Muscle layer of duodenum (tissue), 2 donors: ENCODE results near the gene SPIB.
"Not testable (repeated sequence)": the region's sequence is repeated elsewhere in the genome, so short reads cannot be mapped to it uniquely, and the experiment has no call there.

Experiments
- H3K27ac ChIP-seq: one replicate; pipeline ENCODE4 v1.7.0; 2013; ENCODE audit warnings: mild to moderate bottlenecking, low read length
- H3K27me3 ChIP-seq: one replicate; pipeline ENCODE4 v1.7.0; 2013; ENCODE audit warnings: low read depth, mild to moderate bottlenecking, control low read depth, low read length
- H3K36me3 ChIP-seq, 2 donors: one replicate each; pipeline ENCODE4 v1.7.0; 2013; ENCODE audit warnings: low read length in 2 of 2, control low read depth in 1 of 2, mild to moderate bottlenecking in 1 of 2; ENCODE audit not compliant: insufficient read depth in 2 of 2, control insufficient read depth in 1 of 2
- H3K4me1 ChIP-seq, 2 donors: one replicate each; pipeline ENCODE4 v1.7.0; 2013; ENCODE audit warnings: low read length in 2 of 2, mild to moderate bottlenecking in 2 of 2, control low read depth in 1 of 2, moderate library complexity in 1 of 2; ENCODE audit not compliant: insufficient read depth in 2 of 2, control insufficient read depth in 1 of 2
- H3K4me3 ChIP-seq, 2 donors: one replicate each; pipeline ENCODE4 v1.7.0; 2013; ENCODE audit warnings: low read length in 2 of 2, low read depth in 1 of 2, mild to moderate bottlenecking in 1 of 2
- H3K9me3 ChIP-seq, 2 donors: one replicate each; pipeline ENCODE4 v1.7.0; 2013; ENCODE audit warnings: low read length in 2 of 2, control low read depth in 1 of 2, mild to moderate bottlenecking in 1 of 2; ENCODE audit not compliant: control insufficient read depth in 1 of 2
- donor health status: healthy.

SPIB gene

DNA sequence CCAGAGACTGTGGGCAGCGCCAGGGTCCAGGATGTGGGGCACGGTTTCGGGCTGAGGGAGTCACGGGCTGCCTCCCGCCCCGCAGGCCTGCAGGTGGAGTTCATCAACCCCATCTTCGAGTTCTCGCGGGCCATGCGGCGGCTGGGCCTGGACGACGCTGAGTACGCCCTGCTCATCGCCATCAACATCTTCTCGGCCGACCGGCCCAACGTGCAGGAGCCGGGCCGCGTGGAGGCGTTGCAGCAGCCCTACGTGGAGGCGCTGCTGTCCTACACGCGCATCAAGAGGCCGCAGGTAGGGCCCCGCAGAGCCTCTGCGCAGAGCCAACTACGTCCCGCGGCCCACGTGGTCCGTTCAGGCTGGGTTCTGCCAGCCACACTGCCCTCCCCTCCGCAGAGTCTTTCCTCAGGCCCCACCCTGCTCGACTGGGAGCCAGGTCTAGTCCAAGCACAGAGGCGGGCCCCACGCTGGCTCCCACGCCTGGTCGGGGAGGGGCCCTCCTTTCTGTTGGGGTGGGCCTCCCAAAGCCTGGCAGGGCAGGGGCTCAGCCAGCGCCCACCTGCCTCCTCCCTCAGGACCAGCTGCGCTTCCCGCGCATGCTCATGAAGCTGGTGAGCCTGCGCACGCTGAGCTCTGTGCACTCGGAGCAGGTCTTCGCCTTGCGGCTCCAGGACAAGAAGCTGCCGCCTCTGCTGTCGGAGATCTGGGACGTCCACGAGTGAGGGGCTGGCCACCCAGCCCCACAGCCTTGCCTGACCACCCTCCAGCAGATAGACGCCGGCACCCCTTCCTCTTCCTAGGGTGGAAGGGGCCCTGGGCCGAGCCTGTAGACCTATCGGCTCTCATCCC lies 36.6 kb upstream of the SPIB start:
- H3K27me3 ChIP-seq, result no peaks in the 10 kb centered on the region
- H3K4me3 ChIP-seq, result no peak overlapping the region
- peaks cover 4 to 27% of the 10 kb centered on the region in 2 donors for H3K4me1 ChIP-seq
- H3K27ac ChIP-seq, result no peak overlapping the region
- H3K9me3 ChIP-seq, result no peaks in the 10 kb centered on the region
- H3K36me3 ChIP-seq, result peaks cover 40 to 54% of the 10 kb centered on the region in 2 donors

DNA sequence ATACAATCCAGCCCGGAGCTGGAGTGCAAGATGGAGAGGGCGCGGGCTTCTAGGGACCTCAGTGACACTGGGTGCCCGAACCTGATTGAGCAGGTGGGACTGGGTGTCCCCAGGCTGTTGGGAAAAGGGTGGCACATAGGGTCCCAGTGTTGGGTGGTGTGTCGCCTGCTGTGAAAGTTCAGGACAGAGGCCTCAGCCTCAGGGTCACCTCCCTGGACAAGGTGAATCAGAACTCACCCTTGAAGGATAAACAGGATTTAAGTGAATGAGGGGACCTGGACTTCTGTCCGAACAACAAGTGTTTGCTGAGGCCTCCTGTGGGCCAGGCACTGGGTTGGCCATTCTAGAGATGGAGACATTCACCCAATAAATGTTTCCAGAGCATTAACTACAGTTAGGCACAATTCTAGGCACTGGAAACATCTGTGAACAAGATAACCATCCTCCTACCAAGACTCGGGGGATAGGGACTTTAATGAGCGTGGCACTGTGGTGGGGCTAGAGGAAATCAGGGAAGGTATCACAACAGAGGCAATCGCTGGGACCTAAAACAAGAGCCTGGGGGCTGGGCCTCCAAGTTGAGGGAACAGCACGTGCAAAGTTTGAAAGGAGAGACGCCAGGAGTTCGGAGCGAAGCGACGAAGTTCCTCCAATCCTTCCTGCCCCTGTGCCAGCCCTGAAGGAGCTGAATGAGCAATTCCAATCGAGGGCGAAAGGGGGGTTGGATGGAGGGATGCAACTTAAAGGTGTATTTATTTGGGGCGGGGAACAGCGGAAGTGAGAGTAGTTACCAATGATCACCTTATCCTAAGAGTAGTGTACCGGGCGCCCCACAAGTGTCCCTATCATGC lies 35.5 kb upstream of the SPIB start:
- Histone ChIP-seq H3K27me3 (no peaks in the 10 kb centered on the region), H3K4me1 (peaks cover 4 to 22% of the 10 kb centered on the region in 2 donors), H3K4me3 (peak overlapping the region; percentile 14 to 83), H3K36me3 (peaks cover 34 to 45% of the 10 kb centered on the region in 2 donors), H3K27ac (peak overlapping the region; percentile 67), H3K9me3 (no peaks in the 10 kb centered on the region)

DNA sequence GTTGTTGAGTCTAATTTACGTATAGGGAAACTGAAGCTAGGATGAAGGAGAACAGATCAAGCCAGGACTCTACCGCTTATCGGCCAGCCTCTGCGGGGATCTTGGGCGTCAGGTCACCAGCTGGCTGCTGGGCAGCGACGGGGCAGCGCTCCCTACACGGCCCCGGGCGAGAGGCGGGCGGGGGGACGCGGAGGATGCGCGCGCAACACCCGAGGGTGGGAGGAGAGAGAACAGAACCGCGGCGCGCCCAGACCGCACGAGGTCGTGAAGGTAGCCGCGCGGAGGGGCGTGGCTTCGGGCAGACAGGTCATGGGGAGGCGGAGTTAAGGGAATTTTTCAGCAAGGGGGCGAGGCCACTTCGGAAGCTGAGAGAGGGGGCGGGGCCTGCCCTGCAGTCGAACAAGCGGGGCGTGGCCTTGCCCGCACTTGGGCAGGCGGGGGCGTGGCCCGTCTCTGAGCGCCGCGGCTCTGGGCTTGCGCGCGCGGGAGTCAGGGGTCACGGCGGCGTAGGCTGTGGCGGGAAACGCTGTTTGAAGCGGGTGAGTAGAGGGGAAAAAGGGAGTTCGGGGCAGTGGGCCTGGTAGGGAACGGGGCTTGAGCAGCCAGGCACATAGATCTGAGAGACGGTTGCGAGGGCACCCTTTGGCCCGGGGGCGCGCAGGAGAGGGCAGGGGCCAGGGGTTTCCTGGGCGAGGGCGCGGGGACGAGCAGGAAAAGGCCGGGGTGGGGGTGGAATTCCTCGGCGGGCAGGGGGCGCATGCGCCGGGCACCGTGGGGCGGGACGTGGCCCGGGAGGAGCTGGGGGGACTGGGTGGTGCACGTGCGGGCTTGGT lies 34.7 kb upstream of the SPIB start, which contains the start of gene POLD1:
POLD1 (plus strand) TSS at position 496 of the 833 bp plus-strand sequence. CDS start 14,505 bp downstream, outside the sequence.
- Histone ChIP-seq H3K27ac (peak within 1 kb of the TSS; percentile 79), H3K36me3 (peaks cover 26 to 36% of the 10 kb centered on the region in 2 donors), H3K4me3 (peak within 1 kb of the TSS; percentile 78 to 83), H3K27me3 (no peaks in the 10 kb centered on the region), H3K4me1 (peaks cover 4 to 22% of the 10 kb centered on the region in 2 donors), H3K9me3 (no peaks in the 10 kb centered on the region)

- Histone ChIP-seq H3K4me3 (peak overlapping the region; percentile 78 to 83), H3K36me3 (peaks cover 18 to 28% of the 10 kb centered on the region in 2 donors), H3K4me1 (peaks cover 4 to 21% of the 10 kb centered on the region in 2 donors), H3K27ac (peak overlapping the region; percentile 79), H3K27me3 (no peaks in the 10 kb centered on the region), H3K9me3 (no peaks in the 10 kb centered on the region)
These were observed 33.8 kb upstream of the SPIB start for GRCh38 chr19:50384685-50385535.

DNA sequence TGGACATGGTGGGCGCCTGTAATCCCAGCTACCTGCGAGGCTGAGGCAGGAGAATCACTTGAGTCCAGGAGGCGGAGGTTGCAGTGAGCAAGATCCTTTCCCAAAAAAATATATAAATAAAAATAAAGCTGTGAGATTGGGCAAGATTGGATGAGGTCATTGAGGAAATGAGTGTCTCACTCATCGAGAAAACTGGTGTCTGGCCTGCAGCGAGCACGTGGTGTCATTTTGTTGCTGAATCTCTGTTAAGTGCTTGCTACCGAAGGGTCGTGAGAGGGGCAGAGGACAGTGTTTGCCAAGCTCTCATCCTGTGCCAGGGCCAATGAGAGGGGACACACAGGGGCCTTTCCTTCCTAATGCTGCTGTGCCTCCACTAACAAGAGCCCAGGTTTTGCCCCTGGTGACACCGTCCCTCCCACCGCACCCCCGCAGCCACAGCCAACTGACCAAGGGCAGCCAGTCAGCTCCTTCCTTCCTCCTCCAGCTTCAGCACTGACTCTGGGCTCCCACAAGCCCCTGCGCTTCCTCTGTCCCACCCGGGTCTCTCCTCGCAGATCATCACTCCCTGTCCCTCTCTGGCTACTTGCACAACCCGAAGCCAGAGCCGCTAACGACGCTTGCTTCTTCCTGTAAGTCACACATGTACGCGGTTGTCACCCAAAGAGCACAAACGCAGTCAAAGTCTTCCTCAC lies 31.4 kb upstream of the SPIB start:
- Histone ChIP-seq H3K4me3 (no peak overlapping the region), H3K4me1 (peaks cover 4 to 10% of the 10 kb centered on the region in 2 donors), H3K27me3 (no peaks in the 10 kb centered on the region), H3K27ac (no peak overlapping the region), H3K36me3 (peaks cover 4 to 5% of the 10 kb centered on the region in 2 donors), H3K9me3 (no peaks in the 10 kb centered on the region)

DNA sequence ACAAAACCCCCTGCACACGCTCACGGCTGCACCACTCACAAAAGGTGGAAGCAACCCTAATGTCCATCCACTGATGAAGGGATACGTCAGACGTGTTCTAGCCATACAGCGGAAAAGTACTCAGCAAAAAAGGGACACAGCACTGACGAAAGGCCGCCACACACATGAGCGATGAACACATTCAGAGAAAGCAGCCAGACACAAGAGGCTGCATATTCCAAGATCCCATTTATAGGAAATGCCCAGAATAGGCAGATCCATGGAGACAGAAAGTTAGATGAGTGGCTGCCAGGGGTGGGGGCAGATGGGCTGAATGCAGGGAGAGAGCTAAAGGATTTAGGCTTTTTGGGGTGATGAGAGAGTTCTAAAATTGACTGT lies 30.9 kb upstream of the SPIB start:
- Histone ChIP-seq H3K36me3 (peaks cover 0 to 3% of the 10 kb centered on the region in 2 donors), H3K27me3 (no peaks in the 10 kb centered on the region), H3K9me3 (no peaks in the 10 kb centered on the region), H3K4me3 (no peak overlapping the region), H3K27ac (no peak overlapping the region), H3K4me1 (peaks cover 4 to 10% of the 10 kb centered on the region in 2 donors)

DNA sequence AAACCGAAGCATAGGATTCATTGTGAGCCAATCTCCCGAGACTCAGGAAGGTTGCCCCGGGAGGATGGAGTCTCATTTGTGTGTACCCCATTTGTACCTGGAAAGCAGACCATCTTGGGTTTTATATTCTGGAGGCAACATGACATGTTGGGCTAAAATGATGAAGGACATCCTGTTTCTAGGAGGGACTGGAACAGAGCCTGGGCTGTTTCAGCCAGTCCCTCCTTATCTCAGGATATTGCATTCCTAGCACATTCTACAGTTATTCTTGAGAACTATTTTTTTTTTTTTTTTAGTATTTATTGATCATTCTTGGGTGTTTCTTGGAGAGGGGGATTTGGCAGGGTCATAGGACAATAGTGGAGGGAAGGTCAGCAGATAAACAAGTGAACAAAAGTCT lies 28.4 kb upstream of the SPIB start:
- not testable (repeated sequence) for H3K4me3 ChIP-seq, H3K27ac ChIP-seq

DNA sequence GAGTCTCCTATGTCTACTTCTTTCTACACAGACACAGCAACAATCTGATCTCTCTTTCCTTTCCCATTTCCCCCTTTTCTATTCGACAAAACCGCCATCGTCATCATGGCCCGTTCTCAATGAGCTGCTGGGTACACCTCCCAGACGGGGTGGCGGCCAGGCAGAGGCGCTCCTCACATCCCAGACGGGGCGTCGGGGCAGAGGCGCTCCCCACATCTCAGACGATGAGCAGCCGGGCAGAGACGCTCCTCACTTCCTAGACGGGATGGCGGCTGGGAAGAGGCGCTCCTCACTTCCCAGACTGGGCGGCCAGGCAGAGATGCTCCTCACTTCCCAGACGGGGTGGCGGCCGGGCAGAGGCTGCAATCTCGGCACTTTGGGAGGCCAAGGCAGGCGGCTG lies 27.8 kb upstream of the SPIB start:
- not testable (repeated sequence) for H3K4me3 ChIP-seq, H3K27me3 ChIP-seq, H3K9me3 ChIP-seq, H3K36me3 ChIP-seq, H3K4me1 ChIP-seq, H3K27ac ChIP-seq

More for the DNA sequence above, 28.4 kb upstream of the SPIB start:
- not testable (repeated sequence) for H3K36me3 ChIP-seq, H3K27me3 ChIP-seq, H3K4me1 ChIP-seq, H3K9me3 ChIP-seq

DNA sequence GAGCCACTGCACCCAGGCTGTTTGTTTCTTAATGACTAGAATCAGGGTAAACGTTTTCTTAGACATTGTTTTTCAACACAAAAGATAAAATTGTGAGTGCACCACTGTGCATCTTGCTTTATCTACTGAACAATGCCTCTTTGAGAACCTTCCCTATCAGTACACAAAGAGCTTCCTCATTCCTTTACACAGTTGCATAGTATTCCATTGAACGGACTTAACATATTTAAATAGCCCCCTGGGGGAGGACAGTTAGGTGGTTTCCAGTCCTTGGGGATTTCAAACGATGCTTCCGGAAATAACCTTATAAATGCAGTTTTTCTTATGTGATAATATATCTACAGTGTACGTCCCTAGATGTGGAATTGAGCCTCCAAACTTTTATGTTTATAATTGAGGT lies 26.0 kb upstream of the SPIB start:
- Histone ChIP-seq H3K27me3 (no peaks in the 10 kb centered on the region), H3K9me3 (no peaks in the 10 kb centered on the region), H3K36me3 (no peaks in the 10 kb centered on the region), H3K4me3 (no peak overlapping the region), H3K27ac (no peak overlapping the region), H3K4me1 (no peaks in the 10 kb centered on the region)

GRCh38 chr19:50393589-50393988 lies 25.1 kb upstream of the SPIB start:
- no peaks in the 10 kb centered on the region for H3K27me3 ChIP-seq
- no peaks in the 10 kb centered on the region for H3K4me1 ChIP-seq
- no peaks in the 10 kb centered on the region for H3K36me3 ChIP-seq
- no peak overlapping the region for H3K27ac ChIP-seq
- no peak overlapping the region for H3K4me3 ChIP-seq
- H3K9me3 ChIP-seq, result no peaks in the 10 kb centered on the region
